Middle frontal gyrus (tissue), 1 donor: ENCODE data around the gene RPL10L.

Experiments
- DNase-seq: peaks from one replicate; pipeline ENCODE4 v3.0.0-alpha.2; 2015; ENCODE audit warnings: low spot score; ENCODE audit errors: extremely low spot score

RPL10L gene

GRCh38 chr14:46651526-46652144 is at the start of gene RPL10L:
RPL10L (minus strand) TSS chr14:46651781; CDS start chr14:46651736, 45 bp downstream.
- DNase-seq = no peak

- no peak for DNase-seq
These were observed 40.2 kb upstream of the RPL10L start for GRCh38 chr14:46691819-46692218.

- no peak for DNase-seq
These were observed 35.1 kb upstream of the RPL10L start for GRCh38 chr14:46686652-46687051.

- DNase-seq = no peak
These were observed 20.5 kb upstream of the RPL10L start for GRCh38 chr14:46672128-46672527.

GRCh38 chr14:46663382-46663781 is 11.8 kb upstream of the RPL10L start:
- DNase-seq = no peak

- DNase-seq = no peak
These were observed 10.1 kb upstream of the RPL10L start for GRCh38 chr14:46661728-46662127.

GRCh38 chr14:46653031-46653755 is 1.6 kb upstream of the RPL10L start:
- DNase-seq = no peak

GRCh38 chr14:46646796-46647195 is 4.8 kb downstream of the RPL10L start:
- DNase-seq = no peak

- no peak for DNase-seq
These were observed 24.7 kb downstream of the RPL10L start for GRCh38 chr14:46626876-46627275.
